Stimulated activated CD4-positive, alpha-beta T cell treated with anti-CD3 and anti-CD28 coated beads, Interleukin-1b, Interleukin-23, amount 100 ng/mL, for 48 hours (primary cell): Measurements from ENCODE around the gene BLOC1S1.

Experiments
- DNase-seq: peaks from one replicate; pipeline ENCODE4 v3.0.0-alpha.2; 2020

Gene BLOC1S1

GRCh38 chr12:55728939-55729818, 13.3 kb downstream of the BLOC1S1 start, which contains the start of gene CD63:
TSS of gene CD63 (minus strand) at chr12:55729009. CDS start at chr12:55728341, 668 bp downstream.
- peak; percentile 76 for DNase-seq

- DNase-seq, result no peak
These were observed 14.3 kb downstream of the BLOC1S1 start for GRCh38 chr12:55729819-55730818.

GRCh38 chr12:55732288-55732687, 16.4 kb downstream of the BLOC1S1 start:
- DNase-seq, result no peak

GRCh38 chr12:55733021-55733555, 17.2 kb downstream of the BLOC1S1 start:
- DNase-seq, result no peak

GRCh38 chr12:55733858-55734257, 18.0 kb downstream of the BLOC1S1 start:
- DNase-seq, result no peak

GRCh38 chr12:55734595-55734994, 18.7 kb downstream of the BLOC1S1 start:
- no peak for DNase-seq

GRCh38 chr12:55736076-55736475, 20.2 kb downstream of the BLOC1S1 start:
- DNase-seq, result no peak

GRCh38 chr12:55736780-55737580, 21.1 kb downstream of the BLOC1S1 start:
- peak; percentile 65 for DNase-seq

- no peak for DNase-seq
These were observed 21.8 kb downstream of the BLOC1S1 start for GRCh38 chr12:55737581-55738122.

- DNase-seq, result peak; percentile 82
These were observed 22.5 kb downstream of the BLOC1S1 start for GRCh38 chr12:55738123-55739024.

- no peak for DNase-seq
These were observed 23.2 kb downstream of the BLOC1S1 start for GRCh38 chr12:55739025-55739378.

GRCh38 chr12:55741931-55742680, 26.3 kb downstream of the BLOC1S1 start:
- DNase-seq, result no peak

GRCh38 chr12:55742719-55743405, 27.0 kb downstream of the BLOC1S1 start, which contains the start of gene GDF11:
TSS of gene GDF11 (plus strand) at chr12:55743122. CDS start at chr12:55743317, 195 bp downstream.
- DNase-seq, result peak; percentile 75

- peak; percentile 52 for DNase-seq
These were observed 27.8 kb downstream of the BLOC1S1 start for GRCh38 chr12:55743406-55744339.

GRCh38 chr12:55744340-55745030, 28.6 kb downstream of the BLOC1S1 start:
- no peak for DNase-seq

- no peak for DNase-seq
These were observed 29.7 kb downstream of the BLOC1S1 start for GRCh38 chr12:55745361-55746173.
